LNCaP clone FGC (cell line): ENCODE measurements around the gene CAMTA2.

Experiments
- DNase-seq: peaks from one replicate; pipeline ENCODE4 v3.0.0-alpha.2; 2011; ENCODE audit warnings: low read depth
- H3K4me3 ChIP-seq: 2 replicates; pipeline ENCODE4 v1.5.1; 2011; ENCODE audit warnings: mild to moderate bottlenecking, low read depth, low read length, control low read depth
- CTCF ChIP-seq: IDR thresholded peaks from 2 replicates; pipeline ENCODE4 v1.5.1; 2012; ENCODE audit warnings: mild to moderate bottlenecking; ENCODE audit not compliant: control insufficient read depth, insufficient read depth; ENCODE audit errors: extremely low read depth

Gene CAMTA2

GRCh38 chr17:4986951-4987766 is at the start of gene CAMTA2:
TSS of gene CAMTA2 (minus strand) at chr17:4987675. CDS start at chr17:4986222, 1,453 bp downstream.
- H3K4me3 ChIP-seq, result peak within 1 kb of the TSS; percentile 94
- TF ChIP-seq CTCF, result peak; percentile 70
- no peak for DNase-seq

- H3K4me3 ChIP-seq, result no peak within 1 kb of the TSS
These were observed 47.8 kb upstream of the CAMTA2 start, which contains the start of gene SLC52A1 for GRCh38 chr17:5035315-5035714. TSS of gene SLC52A1 (minus strand) at chr17:5035426. CDS start at chr17:5034606, 820 bp downstream.

GRCh38 chr17:5034651-5035050 is 47.2 kb upstream of the CAMTA2 start:
- DNase-seq, result no peak

More at GRCh38 chr17:5035315-5035714, 47.8 kb upstream of the CAMTA2 start, which contains the start of gene SLC52A1:
- TF ChIP-seq CTCF, result no peak
- no peak for DNase-seq

GRCh38 chr17:5034063-5034462 is 46.6 kb upstream of the CAMTA2 start:
- TF ChIP-seq CTCF, result no peak
- no peak overlapping the region for H3K4me3 ChIP-seq
- DNase-seq, result no peak

More at GRCh38 chr17:5034651-5035050, 47.2 kb upstream of the CAMTA2 start:
- TF ChIP-seq CTCF, result no peak
- H3K4me3 ChIP-seq, result no peak overlapping the region

GRCh38 chr17:5033352-5034015 is 46.0 kb upstream of the CAMTA2 start:
- no peak for DNase-seq
- no peak for TF ChIP-seq CTCF
- no peak overlapping the region for H3K4me3 ChIP-seq

GRCh38 chr17:5032865-5033264 is 45.4 kb upstream of the CAMTA2 start:
- TF ChIP-seq CTCF, result no peak
- no peak for DNase-seq
- H3K4me3 ChIP-seq, result no peak overlapping the region
